ENCODE data around the gene HLA-DMB.

HLA-DMB gene

DNA sequence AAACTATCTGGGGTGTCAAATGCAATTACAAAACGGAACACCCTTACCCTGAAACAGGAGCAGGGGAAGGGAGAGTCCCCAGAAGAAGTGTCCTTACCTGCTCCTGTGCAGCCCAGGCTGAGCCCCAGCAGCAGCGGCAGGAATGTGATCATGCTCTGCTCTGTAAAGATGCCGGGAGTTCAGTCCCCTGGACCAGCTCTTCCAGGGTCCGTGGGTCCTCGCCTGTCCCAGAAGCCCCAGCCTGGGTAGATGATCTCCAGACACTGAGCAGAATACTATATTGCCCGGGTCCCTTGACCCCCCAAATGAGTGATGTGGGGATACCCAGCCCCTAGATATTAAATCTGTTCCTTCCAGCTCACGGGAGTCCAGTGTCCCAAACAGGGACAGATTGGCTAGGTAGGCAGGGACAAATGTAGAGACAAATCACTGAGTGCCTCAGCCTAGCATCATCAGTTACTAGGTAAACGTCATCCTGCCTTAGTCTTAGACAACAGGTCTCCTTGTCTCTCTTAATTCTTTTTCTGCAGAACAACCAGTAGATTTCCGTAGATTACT lies at the start of gene HLA-DMB:
Gene HLA-DMB (minus strand): TSS at position 373 of the 558 bp plus-strand sequence. CDS start 221 bp downstream, at position 152.
- peak; percentile 30 to 40 for DNase-seq

DNA sequence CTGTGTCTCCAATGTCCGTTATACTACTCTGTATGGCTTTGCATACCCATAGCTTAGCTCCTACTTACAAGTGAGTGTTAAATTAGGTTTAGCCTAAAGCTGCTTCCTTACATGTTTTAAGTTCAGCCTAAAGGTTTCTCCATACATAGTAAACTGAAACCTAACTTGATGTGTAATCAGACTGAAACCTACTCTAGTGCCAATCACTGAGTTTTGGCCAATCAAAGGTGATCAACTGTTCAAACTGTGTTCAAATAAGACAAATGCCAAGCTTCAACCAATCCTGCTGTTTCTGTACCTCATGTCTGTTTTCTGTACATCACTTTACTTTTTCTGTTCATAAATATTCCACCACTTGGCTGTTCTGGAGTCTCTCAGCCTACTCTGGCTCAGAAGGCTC lies 48.5 kb upstream of the HLA-DMB start:
- no peak for DNase-seq

- peak; percentile 81 to 85 for DNase-seq
Observed at GRCh38 chr6:32984622-32985389, 44.0 kb upstream of the HLA-DMB start.

DNA sequence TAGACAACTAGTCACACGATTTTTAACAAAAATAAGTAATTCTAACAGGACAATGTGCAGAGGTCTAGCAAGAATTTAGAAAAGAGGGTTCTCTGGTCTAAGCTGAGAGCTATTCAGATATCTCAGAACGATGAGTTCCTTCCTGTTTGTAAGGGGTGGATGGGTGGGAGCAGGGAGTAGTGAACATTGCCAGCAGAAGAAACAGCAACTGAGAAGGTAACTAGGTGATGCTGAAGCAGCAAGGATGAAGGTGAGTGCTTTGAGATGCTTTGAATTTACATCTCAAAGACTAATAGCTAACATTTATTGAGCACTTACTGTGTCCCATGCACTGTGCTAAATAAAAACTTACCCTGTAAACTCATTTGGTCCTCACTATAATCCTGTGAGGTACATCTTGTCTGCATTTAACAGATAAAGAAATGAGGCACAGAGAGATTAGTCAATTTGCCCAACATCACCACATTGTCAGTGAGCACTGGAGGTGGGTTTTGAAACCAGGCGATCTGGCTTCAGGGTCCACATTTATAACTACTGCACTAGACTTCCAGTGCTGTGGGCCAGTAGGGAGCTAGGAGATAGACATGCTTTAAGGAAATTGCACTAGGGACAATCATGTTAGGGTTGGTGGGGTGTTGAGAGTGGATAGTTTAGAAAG lies 43.3 kb upstream of the HLA-DMB start:
- DNase-seq, result no peak

DNA sequence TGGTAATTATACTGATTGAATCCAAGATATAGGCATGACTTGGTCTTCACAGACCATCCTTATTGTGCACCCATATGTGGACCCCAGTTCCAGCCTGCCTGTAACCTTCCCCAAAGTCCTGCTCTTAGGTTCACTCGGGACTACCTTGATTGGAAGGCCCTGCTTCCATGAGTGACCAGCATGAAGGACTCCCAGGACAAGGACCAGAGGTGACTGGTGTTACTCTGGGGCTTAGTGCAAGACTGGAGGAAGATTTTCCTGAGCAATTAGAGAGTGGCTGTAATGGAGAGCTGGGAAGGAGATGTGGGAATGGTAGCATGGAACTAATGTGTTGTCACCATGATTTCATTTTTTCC lies 42.6 kb upstream of the HLA-DMB start:
- no peak for DNase-seq

- DNase-seq, result no peak
Observed at GRCh38 chr6:32982702-32983492, 42.1 kb upstream of the HLA-DMB start.

- no peak for DNase-seq
Observed at GRCh38 chr6:32982084-32982701, 41.4 kb upstream of the HLA-DMB start.

DNA sequence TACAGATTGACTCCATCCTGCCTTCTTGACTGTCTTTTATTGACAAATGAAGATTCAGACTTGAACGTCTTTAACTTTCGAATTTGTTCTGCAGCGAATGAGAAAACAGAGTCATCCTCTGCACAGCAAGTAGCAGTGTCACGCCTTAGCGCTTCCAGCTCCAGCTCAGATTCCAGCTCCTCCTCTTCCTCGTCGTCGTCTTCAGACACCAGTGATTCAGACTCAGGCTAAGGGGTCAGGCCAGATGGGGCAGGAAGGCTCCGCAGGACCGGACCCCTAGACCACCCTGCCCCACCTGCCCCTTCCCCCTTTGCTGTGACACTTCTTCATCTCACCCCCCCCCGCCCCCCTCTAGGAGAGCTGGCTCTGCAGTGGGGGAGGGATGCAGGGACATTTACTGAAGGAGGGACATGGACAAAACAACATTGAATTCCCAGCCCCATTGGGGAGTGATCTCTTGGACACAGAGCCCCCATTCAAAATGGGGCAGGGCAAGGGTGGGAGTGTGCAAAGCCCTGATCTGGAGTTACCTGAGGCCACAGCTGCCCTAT lies 39.7 kb upstream of the HLA-DMB start:
- DNase-seq, result no peak

- DNase-seq, result no peak
Observed at GRCh38 chr6:32979720-32980487, 39.1 kb upstream of the HLA-DMB start.

DNA sequence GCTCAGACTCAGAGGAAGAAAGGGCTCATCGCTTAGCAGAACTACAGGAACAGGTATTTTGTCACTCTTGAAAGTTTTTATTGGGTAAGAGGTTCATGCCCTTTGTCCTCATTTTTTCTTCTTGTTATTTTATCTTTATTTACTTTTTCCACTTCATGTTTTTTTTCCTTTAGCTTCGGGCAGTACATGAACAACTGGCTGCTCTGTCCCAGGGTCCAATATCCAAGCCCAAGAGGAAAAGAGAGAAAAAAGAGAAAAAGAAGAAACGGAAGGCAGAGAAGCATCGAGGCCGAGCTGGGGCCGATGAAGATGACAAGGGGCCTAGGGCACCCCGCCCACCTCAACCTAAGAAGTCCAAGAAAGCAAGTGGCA lies 37.1 kb upstream of the HLA-DMB start:
- DNase-seq, result no peak

GRCh38 chr6:32977272-32977952 lies 36.6 kb upstream of the HLA-DMB start:
- DNase-seq, result no peak

DNA sequence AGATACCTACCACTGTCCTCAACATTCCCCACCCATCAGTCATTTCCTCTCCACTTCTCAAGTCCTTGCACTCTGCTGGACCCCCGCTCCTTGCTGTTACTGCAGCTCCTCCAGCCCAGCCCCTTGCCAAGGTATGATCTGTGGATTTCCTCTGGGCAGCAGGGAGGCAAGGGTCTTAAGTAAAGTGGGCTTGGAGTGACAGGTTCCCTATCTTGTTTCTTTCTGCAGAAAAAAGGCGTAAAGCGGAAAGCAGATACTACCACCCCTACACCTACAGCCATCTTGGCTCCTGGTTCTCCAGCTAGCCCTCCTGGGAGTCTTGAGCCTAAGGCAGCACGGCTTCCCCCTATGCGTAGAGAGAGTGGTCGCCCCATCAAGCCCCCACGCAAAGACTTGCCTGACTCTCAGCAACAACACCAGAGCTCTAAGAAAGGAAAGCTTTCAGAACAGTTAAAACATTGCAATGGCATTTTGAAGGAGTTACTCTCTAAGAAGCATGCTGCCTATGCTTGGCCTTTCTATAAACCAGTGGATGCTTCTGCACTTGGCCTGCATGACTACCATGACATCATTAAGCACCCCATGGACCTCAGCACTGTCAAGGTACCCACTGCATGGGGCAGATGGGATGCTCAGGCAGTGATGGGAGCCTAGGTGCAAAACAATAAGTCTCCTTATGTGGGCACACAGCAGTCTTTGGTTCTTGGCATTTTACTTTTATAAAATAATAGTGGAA lies 35.7 kb upstream of the HLA-DMB start:
- DNase-seq, result no peak

GRCh38 chr6:32975886-32976285 lies 35.1 kb upstream of the HLA-DMB start:
- DNase-seq, result no peak

- no peak for DNase-seq
Observed at GRCh38 chr6:32974541-32975308, 33.9 kb upstream of the HLA-DMB start.

GRCh38 chr6:32974016-32974333 lies 33.1 kb upstream of the HLA-DMB start:
- peak; percentile 31 to 67 for DNase-seq

DNA sequence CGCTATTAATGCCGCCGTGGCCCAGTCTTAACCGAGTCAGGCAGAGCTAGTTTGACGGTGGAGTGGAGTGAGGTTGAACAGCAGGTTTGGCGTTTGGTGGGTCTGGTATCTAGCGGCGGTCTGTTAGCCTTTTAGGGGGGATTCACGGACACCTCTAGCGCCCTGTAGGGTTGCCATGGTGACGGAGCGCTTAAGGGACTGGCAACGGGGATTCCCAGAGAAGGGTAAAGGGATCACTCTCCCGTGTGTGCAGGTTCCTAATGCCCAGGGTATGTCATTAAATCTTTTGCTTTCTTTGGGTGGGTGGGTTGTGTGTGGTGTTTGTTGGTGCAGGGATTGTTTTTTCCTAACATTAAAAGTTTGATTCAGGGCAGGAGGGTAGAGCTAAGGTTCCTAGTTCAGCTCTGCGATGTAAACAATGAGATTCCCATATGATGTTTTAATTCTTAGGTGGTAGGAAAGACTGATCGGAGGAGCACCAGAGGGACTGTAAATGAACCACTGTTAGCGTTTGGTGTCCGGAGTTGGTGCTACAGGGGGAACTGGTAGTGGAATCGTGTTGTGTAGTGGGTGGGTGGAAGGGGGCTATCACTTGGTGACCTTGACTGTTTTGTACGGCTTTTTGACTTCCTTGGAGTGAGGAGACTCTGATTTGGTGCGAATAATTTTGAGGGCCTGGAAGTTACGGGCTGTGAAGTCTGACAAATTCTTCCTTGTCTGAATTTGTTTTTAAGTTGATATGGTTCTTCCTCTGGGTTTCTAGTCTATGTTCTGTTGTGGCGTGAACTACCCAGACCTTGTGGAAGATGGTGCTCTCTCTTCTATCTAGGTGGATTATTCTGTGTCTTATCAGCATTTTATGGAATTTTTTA lies 32.6 kb upstream of the HLA-DMB start:
- DNase-seq, result peak in 1 of 2 experiments; percentile 12

DNA sequence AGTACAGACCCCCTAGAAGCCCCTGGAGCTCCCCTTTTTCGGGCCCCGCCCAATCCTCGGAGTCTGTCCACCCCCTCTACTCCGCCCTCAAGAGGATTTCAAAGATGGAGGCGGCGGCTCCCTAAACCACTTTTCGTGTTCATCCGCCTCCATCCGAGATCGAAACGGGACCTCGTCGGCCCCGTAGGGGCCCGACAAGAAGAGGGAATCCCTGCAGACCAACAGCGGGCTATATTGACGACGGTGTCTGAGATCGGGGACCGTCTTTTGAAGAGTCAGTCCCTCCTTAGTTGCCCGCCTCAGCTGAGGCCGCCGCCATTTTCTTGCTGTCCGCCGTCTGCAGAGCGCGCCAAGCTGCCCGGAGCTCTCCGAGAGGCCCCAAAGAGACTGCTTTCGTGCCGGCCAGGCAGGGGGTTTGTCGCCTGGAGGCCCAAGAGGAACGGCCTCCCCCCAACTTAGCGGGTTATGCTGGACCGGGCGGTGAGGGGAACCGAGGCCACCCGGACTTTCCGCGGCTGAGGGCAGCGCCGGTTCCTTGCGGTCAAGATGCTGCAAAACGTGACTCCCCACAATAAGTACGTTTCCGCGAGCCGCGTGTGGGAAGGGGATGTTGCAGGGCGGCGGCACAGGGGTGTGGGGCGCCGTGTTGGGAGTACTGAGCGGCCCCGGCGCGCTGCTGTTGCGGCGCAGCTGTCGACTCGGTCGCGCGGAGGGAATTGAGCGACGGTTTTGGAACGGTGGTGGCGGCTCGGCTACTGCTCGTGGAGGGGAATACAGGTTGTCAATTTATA lies 31.7 kb upstream of the HLA-DMB start:
- DNase-seq, result peak; percentile 35 to 84

All from Kasumi-1 (cell line).